ENCODE measurements around the gene UBC.

DNA sequence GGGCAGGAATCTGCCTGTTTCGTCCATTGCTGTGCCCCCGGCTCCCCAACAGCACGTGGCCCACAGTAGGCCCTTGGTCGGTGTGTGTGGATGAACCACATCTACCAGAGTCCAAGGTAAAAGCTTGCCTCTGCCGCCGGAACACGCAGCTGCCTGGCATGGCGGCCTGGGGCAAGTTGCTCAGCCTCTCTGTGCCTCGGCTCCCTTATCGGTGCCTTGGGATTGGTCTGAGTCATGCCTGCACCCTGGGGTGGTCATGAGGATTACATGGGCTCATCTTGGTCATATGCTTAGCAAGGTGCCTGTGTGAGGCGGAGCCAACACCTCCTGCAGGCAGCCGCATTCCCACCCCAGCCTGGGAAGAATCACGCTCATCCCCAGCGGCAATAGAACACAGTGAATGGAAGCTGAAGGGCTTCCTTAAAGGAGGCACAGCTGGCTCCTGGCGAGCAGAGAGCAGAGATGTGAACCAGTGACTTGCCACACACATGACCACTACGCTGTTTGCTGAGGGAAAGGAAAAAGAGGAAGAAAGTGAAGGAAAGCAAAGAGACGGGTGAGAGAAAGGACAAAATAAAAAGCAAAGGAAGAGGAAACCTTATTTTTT lies 45.3 kb downstream of the UBC start:
- TF ChIP-seq POLR2AphosphoS5 (IDR thresholded peaks at IDR 0.05) (no peak), POLR2A (IDR thresholded peaks at IDR 0.05) (no peak)
- TF ChIP-seq, protein P1, sequence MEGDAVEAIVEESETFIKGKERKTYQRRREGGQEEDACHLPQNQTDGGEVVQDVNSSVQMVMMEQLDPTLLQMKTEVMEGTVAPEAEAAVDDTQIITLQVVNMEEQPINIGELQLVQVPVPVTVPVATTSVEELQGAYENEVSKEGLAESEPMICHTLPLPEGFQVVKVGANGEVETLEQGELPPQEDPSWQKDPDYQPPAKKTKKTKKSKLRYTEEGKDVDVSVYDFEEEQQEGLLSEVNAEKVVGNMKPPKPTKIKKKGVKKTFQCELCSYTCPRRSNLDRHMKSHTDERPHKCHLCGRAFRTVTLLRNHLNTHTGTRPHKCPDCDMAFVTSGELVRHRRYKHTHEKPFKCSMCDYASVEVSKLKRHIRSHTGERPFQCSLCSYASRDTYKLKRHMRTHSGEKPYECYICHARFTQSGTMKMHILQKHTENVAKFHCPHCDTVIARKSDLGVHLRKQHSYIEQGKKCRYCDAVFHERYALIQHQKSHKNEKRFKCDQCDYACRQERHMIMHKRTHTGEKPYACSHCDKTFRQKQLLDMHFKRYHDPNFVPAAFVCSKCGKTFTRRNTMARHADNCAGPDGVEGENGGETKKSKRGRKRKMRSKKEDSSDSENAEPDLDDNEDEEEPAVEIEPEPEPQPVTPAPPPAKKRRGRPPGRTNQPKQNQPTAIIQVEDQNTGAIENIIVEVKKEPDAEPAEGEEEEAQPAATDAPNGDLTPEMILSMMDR (IDR thresholded peaks at IDR 0.05) = no peak

Measured in breast epithelium (tissue), 3 donors.